Measurements from ENCODE around the gene ACSS1. TPM values are rescaled to one million over a fixed set of nuclear protein-coding genes. Genes with fewer than 3 reads are reported as not detected.
A peak's percentile ranks its signal among the peaks of the same experiment; 100 is the strongest.

Gene ACSS1
- total and polyA plus RNA-seq, 2 donors from 2014 or later = 30.6 to 72.3 TPM

GRCh38 chr20:24957326-24958016 is 100.5 kb downstream of the ACSS1 start:
- intact Hi-C loops (cut with DNase I) = no loop called here
- Histone ChIP-seq H3K9me3 (ENCODE audit: control insufficient read depth in 2 of 3, insufficient read depth in 1 of 3, low read length in 3 of 3) (no peaks in the 10 kb centered on the region), H3K27me3 (ENCODE audit: control insufficient read depth, insufficient read depth, low read length) (no peaks in the 10 kb centered on the region), H3K27ac (ENCODE audit: low read depth in 2 of 2, low read length in 2 of 2) (no peak overlapping the region), H3K4me1 (ENCODE audit: control insufficient read depth in 2 of 3, insufficient read depth in 2 of 3, low read depth in 1 of 3, low read length in 3 of 3) (no peaks in the 10 kb centered on the region), H3K9ac (ENCODE audit: low read length in 3 of 3) (no peak overlapping the region), H3K4me3 (ENCODE audit: low read length in 3 of 3) (no peak overlapping the region), H3K36me3 (ENCODE audit: control insufficient read depth in 2 of 3, insufficient read depth in 3 of 3, low read length in 3 of 3) (peaks cover 0 to 5% (median 1%) of the 10 kb centered on the region in 3 donors)
- peak in 2 of 5 donors; percentile 8 to 34 for DNase-seq
- no peak for FAIRE-seq
- TF ChIP-seq CTCF (IDR thresholded peaks at IDR 0.05; ENCODE audit: borderline replicate concordance, extremely low read depth, insufficient read depth) = no peak

Other genes with a start within 250 kb of the ACSS1 start
- 3.7 TPM for gene CST7, start 108.9 kb downstream of the ACSS1 start, total RNA-seq
- 1.4 TPM for gene CST7, start 108.9 kb downstream of the ACSS1 start, polyA plus RNA-seq (ENCODE audit: insufficient read depth, low read depth, low replicate concordance)
- 90.9 TPM for gene APMAP, start 65.4 kb downstream of the ACSS1 start, total RNA-seq
- 79.7 TPM for gene APMAP, start 65.4 kb downstream of the ACSS1 start, polyA plus RNA-seq (ENCODE audit: insufficient read depth, low read depth, low replicate concordance)
- gene VSX1, start 24.0 kb upstream of the ACSS1 start, total RNA-seq = 0.41 TPM
- not detected for gene VSX1, start 24.0 kb upstream of the ACSS1 start, polyA plus RNA-seq (ENCODE audit: insufficient read depth, low read depth, low replicate concordance)
- gene ENTPD6, start 137.6 kb upstream of the ACSS1 start, total RNA-seq = 95.7 TPM
- 59.0 TPM for gene ENTPD6, start 137.6 kb upstream of the ACSS1 start, polyA plus RNA-seq (ENCODE audit: insufficient read depth, low read depth, low replicate concordance)
- 176 TPM for gene PYGB, start 189.9 kb upstream of the ACSS1 start, total RNA-seq
- 50.9 TPM for gene PYGB, start 189.9 kb upstream of the ACSS1 start, polyA plus RNA-seq (ENCODE audit: insufficient read depth, low read depth, low replicate concordance)

Data from kidney (tissue), 14 donors.